A549 (cell line): ENCODE measurements around the gene GRM5.

Experiments
- CEBPB ChIP-seq, 2 experiments: fragments of >200 bp in 1 of 2; sonication (Bioruptor Twin) in 1 of 2; formaldehyde crosslinking in 1 of 2; IDR thresholded peaks; 2 replicates each; pipeline ENCODE4 v1.6.1; 2012 to 2016
- EP300 ChIP-seq, 2 experiments: fragments of >200 bp; sonication (Bioruptor Twin); formaldehyde crosslinking; IDR thresholded peaks; 2 replicates in 1 of 2; 3 replicates in 1 of 2; pipeline ENCODE4 v1.6.1; 2016 to 2017
- ESRRA ChIP-seq: fragments of 150-350 bp; IDR thresholded peaks from 2 replicates; pipeline ENCODE4 v1.6.1; 2014; ENCODE audit warnings: mild to moderate bottlenecking, low read length, borderline replicate concordance
- FOXS1 ChIP-seq: fragments of 250-450 bp; sonication (Bioruptor Pico); IDR thresholded peaks from 2 replicates; pipeline ENCODE4 v1.5.0; 2020; ENCODE audit warnings: mild to moderate bottlenecking, moderate library complexity
- JUNB ChIP-seq: fragments of >200 bp; sonication (Bioruptor Twin); formaldehyde crosslinking; IDR thresholded peaks from 2 replicates; pipeline ENCODE4 v1.6.1; 2016
- KDM1A ChIP-seq: fragments of 200-600 bp; sonication (generic); IDR thresholded peaks from 2 replicates; pipeline ENCODE4 v1.6.1; 2016; ENCODE audit warnings: low read depth, mild to moderate bottlenecking
- MAFK ChIP-seq: fragments of 450-650 bp; IDR thresholded peaks from 2 replicates; pipeline ENCODE4 v1.6.1; 2014; ENCODE audit not compliant: partially characterized antibody
- POLR2A ChIP-seq: IDR thresholded peaks from 2 replicates; pipeline ENCODE4 v1.6.1; 2012; ENCODE audit warnings: mild to moderate bottlenecking, low read length
- SREBF2 ChIP-seq: fragments of 450-650 bp; IDR thresholded peaks from 2 replicates; pipeline ENCODE4 v1.6.1; 2014; ENCODE audit warnings: mild to moderate bottlenecking, moderate library complexity
- TF ChIP-seq, protein P1 (sequence below): fragments of >200 bp; sonication (Bioruptor Twin); formaldehyde crosslinking; IDR thresholded peaks from 3 replicates; pipeline ENCODE4 v1.5.1; 2016
- TF ChIP-seq, protein P2 (sequence below): IDR thresholded peaks from 2 replicates; pipeline ENCODE4 v1.6.1; 2012
- TF ChIP-seq, protein P3 (sequence below): fragments of 450-650 bp; IDR thresholded peaks from 2 replicates; pipeline ENCODE4 v1.6.1; 2014; ENCODE audit warnings: antibody characterized with exemption

DNA sequence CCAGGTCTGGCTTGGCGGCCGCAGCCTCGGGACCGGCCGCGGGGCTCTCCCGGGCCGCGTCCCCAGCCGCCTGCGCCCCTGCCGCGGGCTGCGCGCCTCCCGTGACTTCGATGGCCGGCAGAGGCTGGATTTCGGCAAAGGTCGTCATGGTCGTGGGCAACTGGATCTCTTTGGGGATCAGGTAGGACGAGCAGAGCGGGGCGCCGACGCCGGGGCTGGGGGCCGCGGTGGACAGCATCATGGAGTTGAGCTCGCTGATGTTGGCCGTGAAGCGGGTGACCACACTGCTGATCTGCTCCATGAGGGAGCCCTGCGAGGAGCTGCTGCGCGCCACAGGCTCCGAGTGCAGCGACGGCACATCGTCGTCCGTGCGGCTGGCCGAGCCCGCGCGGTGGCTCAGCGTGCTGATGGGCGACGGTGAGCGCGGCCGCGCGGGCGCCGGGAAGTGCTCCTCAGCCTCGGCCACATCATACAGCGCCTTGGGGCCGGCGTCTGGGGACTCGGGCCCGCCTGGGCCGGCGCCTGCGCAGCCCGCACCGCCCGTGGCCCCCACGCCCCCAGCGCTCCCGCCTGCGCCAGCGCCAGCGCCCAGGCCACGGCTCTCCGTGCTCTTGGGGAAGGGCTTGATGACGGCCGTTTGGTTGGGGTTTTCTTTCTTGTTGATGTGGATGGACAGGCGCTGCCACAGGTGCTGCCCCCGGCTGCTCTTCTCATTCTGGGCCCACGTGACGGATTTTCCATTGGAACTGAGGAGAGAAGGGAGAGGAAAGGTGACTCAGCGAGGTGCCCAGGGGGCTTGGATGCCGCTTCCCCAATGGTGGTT, 556.8 kb downstream of the GRM5 start:
- TF ChIP-seq, protein P1, sequence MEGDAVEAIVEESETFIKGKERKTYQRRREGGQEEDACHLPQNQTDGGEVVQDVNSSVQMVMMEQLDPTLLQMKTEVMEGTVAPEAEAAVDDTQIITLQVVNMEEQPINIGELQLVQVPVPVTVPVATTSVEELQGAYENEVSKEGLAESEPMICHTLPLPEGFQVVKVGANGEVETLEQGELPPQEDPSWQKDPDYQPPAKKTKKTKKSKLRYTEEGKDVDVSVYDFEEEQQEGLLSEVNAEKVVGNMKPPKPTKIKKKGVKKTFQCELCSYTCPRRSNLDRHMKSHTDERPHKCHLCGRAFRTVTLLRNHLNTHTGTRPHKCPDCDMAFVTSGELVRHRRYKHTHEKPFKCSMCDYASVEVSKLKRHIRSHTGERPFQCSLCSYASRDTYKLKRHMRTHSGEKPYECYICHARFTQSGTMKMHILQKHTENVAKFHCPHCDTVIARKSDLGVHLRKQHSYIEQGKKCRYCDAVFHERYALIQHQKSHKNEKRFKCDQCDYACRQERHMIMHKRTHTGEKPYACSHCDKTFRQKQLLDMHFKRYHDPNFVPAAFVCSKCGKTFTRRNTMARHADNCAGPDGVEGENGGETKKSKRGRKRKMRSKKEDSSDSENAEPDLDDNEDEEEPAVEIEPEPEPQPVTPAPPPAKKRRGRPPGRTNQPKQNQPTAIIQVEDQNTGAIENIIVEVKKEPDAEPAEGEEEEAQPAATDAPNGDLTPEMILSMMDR = no peak
- no peak for TF ChIP-seq ESRRA
- TF ChIP-seq, protein P2, sequence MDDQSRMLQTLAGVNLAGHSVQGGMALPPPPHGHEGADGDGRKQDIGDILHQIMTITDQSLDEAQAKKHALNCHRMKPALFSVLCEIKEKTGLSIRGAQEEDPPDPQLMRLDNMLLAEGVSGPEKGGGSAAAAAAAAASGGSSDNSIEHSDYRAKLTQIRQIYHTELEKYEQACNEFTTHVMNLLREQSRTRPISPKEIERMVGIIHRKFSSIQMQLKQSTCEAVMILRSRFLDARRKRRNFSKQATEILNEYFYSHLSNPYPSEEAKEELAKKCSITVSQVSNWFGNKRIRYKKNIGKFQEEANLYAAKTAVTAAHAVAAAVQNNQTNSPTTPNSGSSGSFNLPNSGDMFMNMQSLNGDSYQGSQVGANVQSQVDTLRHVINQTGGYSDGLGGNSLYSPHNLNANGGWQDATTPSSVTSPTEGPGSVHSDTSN = no peak
- no peak for TF ChIP-seq KDM1A
- TF ChIP-seq POLR2A = no peak
- no peak for TF ChIP-seq JUNB
- TF ChIP-seq FOXS1 (CRISPR knock-in tag) = no peak
- TF ChIP-seq, protein P3, sequence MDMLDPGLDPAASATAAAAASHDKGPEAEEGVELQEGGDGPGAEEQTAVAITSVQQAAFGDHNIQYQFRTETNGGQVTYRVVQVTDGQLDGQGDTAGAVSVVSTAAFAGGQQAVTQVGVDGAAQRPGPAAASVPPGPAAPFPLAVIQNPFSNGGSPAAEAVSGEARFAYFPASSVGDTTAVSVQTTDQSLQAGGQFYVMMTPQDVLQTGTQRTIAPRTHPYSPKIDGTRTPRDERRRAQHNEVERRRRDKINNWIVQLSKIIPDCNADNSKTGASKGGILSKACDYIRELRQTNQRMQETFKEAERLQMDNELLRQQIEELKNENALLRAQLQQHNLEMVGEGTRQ = no peak
- no peak for TF ChIP-seq CEBPB (IDR thresholded peaks at IDR 0.05)
- no peak for TF ChIP-seq MAFK
- TF ChIP-seq EP300 (IDR thresholded peaks at IDR 0.05) = no peak
- no peak for TF ChIP-seq SREBF2
